ENCODE data around the gene DMRT3.

DMRT3 gene

DNA sequence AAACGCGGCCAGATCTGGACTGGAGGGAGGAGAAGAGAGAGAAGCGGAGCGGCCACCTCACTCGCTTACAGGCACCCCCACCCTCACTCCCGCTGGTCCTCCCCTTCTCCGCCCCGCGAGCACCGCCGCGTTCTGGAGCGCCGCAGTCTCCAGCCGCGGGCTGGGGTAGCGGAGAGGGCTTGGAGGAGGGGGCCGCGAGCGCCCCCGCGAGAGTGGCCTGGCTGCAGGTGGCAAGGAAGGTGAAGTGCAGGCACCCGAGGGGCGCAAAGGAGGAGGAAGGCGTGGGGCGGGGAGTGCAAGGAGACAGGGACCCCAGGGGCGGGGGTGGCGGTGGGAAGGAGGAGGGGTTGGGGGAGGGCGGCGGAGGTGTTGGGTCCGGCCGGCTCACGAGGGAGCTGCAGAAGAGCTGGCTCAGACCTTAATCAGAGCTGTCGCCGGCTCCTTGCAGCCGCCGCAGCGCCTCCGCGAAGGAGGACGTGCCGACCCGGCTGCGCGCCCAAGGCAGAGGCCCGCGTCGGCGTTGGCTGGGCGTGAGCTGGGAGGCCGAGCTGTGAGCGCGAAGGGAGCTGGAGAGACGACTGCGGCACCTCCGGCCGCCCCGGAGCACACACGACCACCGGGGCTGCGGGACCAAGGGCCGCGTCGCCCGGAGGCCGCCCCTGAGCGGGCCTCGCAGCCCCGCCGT lies at the start of gene DMRT3:
DMRT3 (plus strand) TSS at position 398 of the 685 bp plus-strand sequence. CDS start 347 bp downstream, outside the sequence.
- no peak for DNase-seq

- DNase-seq: no peak
Observed at GRCh38 chr9:926976-927375, 49.5 kb upstream of the DMRT3 start.

DNA sequence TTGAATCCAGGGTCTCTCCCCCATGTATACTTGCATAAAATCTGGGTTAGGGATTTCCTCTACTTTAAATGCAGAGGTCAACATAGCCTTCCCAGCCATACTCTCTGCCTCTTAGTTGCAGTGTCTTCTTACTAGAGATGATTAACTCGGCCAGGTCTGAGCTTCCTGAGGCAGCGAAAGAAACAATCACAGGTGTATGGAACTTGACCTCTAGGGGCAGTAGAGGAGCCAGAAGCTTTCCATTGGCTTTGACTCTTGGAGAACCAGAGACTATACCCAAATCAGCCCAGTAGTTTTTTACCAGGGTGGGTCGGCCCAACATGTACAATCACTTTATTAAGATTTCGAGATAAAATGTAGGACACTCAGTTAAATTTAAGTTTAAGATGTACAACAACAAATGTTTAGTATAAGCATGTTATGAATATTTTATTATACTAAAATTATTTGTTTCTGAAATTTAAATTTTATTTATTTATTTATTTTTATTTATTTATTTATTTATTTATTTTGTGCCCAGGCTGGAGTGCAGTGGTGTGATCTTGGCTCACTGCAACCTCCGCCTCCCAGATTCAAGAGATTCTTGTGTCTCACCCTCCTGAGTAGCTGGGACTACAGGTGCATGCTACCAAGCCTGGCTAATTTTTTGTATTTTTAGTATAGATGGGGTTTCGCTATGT lies 48.0 kb upstream of the DMRT3 start:
- DNase-seq: no peak

GRCh38 chr9:929719-930118 lies 46.7 kb upstream of the DMRT3 start:
- DNase-seq: no peak

GRCh38 chr9:933356-933755 lies 43.1 kb upstream of the DMRT3 start:
- no peak for DNase-seq

DNA sequence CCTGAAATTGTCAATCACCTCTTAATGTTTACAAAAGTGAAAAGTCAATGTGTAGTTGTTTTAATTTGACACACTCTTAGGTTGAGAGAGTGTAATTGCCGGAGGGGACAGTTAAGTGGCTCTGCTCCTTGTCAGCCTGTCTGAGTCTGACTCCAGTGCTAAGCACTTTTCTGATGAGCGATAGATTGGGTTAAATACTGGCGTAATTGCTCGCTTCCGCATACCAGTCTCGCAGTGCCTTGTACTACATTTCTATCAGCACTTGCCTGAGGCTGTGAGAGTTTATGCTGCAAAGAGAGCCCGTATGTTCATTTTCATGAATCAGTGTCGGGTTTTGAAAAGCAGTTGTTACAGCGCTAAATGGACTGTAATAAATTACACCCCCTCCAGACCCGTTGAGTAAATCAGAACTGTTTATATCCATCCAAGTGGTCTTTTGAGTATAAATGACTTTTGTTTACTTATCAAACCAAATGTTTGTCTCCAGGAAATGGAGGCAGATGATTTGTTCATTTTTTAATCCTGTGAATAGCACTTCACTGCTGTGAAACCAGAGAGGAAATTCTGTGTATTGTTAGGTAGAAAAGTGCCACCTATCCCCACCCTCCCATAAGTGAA lies 41.0 kb upstream of the DMRT3 start:
- no peak for DNase-seq

- DNase-seq: no peak
Observed at GRCh38 chr9:942805-943580, 33.5 kb upstream of the DMRT3 start.

GRCh38 chr9:947985-948384 lies 28.5 kb upstream of the DMRT3 start:
- no peak for DNase-seq

DNA sequence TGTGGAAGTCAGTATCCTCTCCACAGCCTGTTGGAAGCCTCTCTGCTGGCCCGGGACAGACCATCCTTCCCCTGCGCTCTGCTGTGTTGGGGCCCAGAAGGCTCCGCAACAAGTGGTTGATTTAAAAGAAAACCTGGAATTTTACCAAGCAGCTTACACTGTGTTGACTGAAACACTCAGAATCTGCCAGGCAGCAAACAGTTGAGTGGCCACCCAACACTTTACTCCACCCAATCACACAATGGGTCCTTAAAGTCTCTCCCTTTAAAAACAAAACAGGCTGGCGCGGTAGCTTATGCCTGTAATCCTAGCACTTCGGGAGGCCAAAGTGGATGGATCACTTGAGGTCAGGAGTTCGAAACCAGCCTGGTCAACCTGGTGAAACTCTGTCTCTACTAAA lies 28.0 kb upstream of the DMRT3 start:
- no peak for DNase-seq

- no peak for DNase-seq
Observed at GRCh38 chr9:950139-950538, 26.3 kb upstream of the DMRT3 start.

DNA sequence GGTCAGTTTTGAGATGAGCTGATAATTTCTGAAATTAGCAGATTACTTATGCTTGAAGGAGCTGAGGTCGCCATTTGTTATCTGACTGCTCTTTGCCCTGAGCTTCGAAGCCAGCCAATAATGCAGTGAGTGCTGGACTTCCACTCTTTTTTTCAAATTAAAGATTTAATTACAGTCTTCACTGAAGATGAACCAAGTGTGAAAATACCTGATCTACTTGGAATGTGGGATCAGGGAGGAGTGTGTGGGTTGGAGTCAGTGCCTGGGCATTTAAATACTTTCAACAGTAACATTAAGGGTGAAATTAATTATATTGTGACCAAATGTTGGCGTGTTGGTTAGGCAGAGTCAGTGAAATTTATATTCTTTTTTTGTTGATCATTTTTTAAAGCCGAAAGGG lies 23.9 kb upstream of the DMRT3 start:
- no peak for DNase-seq

DNA sequence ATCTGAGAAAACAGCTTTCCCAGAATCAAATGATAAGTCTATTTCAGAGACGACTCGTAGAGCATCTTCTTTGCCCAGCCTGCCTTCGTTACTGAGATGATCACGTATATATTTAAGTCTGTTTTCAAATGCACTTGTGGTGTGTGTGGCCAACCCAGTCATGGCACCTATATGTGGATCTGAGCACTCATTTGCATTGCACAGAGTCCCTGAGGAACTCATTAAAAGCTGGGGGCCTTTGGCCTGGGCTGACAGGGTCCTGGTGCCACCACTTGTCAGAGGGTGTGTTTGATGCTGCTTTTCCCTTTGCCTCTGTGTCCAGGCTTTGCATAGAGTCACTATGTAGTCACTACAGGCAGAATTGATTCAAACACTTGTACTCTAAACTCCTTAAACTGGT lies 17.4 kb upstream of the DMRT3 start:
- DNase-seq: no peak

DNA sequence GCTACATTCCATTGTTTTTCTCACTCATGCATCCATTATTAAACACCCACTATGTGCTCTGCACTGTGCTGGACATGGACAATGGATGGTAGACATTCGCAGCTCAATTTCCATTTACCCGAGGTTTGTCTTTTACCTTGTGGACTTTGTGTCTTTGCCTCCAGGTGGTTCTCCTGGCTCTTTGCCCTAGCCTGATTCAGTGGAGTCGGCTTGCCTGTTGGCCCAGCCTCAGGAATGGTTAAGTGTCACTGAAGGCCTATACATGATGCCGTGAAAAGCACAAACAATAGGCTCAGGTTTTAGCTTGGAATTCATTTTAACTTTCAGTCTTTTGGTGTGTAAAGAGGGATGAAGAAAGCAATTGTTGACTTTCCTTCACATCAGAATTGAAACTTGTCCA lies 16.5 kb upstream of the DMRT3 start:
- no peak for DNase-seq

DNA sequence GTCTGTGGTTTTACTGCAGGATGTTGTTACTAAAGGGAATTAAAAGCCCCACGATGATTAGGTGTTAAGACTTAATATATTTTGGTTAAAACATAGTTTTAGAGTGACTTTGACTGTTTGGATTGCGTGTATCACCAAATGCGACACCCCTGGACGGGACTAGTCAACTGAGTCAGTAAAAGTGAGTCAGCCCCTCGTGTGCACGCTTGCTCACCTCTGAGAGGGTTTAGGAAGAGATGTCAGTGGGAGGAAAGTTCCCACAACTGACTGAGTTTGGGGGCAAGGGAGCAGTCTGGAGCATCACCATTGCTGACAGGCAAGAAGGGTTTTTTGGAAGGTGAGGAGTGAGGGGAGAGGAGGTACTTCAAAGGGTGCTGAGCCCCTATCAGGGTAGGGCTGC lies 14.4 kb upstream of the DMRT3 start:
- no peak for DNase-seq

DNA sequence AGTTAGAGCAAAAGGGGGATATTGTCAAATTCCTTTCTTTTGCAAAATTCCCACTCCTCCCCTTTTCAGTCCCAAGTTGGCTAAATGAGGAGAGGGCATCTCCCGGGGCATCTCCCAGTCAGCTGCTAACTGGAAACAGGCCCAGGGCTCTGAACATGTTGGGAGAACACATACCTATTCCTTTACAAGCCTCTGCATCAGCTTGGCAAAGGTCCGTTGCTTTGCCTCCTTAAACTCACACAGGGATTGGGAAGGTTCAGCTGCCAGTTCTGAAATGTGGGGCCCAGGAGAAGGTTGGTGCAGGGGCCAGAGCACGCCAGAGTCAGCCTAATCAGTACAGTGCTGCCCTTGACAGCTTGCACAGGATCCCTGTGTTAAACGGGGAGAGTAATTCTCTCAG lies 11.0 kb upstream of the DMRT3 start:
- no peak for DNase-seq

DNA sequence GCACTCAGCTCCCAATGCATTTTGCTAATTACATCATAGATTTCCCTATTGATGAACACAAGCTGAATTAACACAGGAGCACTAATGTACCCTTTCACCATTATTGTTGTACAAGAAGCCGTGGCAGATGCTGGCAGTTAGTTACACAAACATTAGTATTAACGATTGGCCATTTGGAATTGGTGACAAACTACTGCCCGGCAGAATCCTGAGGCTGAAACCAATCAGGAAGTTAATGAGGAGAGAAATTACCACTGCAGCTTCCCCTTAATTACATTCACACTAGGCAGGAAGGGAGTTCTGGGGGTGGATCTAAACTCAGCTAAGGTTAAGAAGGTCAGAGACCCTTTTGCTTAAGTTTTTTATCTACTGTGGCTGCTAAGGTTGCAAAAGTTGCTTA lies 9.6 kb upstream of the DMRT3 start:
- no peak for DNase-seq

DNA sequence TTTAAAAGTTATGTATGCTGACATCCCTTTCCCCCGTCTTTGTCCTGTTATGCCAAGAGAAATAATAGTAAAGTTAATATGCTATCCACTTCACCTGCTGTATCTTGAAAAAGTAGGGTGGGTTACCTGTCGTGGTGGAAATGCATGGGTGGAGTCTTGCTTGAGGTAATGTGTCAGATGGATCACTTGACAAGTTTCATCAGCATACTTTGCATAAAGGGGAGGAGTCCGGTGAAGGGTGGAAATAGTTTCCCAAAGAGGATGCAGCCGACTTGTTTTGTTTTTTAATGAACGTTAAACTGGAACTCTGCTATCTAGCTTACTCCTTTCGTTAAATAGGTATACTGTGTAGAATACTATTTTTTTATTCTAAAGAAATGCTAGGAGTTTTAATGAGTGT lies 9.0 kb upstream of the DMRT3 start:
- DNase-seq: no peak

DNA sequence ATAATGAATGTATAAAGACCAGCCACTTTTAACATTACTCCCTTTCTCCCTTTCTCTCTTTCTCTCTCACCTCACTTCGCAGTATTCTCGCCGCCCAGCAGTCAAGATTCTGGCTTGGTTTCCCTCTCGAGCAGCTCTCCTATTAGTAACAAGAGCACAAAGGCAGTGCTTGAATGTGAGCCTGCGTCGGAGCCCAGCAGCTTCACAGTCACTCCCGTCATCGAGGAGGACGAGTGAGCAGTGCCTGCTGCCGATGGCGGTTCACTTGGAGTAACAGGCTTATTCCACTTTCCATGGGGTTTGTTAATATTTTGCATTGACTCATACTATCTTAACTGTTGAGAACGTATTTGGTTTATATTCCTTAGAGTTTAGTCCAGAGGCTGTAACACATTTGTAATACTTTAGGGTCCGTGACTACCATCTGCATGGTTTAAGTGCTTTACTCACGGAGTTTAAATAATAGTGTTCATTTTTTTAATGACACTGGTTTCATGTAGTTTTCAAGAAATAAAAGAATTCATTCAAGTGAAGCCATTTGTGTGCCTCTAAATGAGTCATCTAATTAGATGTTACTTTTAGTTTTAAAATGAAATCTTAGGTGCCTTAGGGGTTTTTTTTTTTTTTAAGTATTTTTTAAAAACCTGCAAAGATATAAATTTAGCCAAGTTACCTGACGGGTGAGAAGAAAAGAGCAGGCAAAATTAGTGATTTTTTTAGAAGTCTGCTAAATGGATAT lies 8.4 kb upstream of the DMRT3 start:
- DNase-seq: no peak

DNA sequence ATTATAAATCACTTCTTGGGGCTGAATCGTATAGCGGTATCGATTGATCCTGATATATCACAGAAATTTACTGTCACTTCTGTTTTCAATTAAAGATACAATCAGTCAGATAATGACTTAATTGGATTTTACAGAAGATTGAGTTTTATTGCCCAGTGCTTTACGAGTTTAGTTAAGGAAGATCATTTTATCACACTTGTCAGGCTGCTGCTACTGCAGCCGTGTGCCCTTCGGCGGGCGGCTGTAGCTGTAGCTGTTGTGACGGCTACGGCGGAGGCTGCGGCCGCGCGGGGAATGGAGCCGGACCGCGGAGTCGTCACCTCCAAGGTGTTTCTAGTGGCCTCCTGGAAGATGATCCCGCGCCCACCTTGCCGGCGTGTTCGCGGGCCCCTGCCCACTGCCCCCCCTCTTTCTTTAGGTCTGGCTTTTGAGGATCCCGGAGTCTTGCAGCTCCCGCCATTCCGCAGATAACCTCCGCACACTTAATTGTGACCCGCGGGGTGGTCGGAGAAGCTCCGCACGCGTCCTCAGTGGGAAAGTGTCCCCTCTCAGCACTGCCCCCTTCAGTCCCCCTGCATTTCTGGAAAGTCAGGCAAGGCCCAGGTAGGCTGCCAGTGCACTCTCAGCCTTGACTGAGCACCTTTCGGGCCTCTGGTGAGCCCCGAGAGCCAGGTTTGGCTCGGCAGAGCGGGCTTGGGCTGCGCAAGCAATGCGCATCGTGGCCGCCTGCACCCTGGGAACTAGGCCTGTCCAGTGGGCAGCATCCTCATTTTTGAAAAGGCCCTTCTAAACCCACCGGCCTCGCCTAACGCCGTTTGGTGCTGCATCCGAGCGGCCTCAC lies 6.9 kb upstream of the DMRT3 start:
- DNase-seq: no peak

GRCh38 chr9:970151-970996 lies 6.1 kb upstream of the DMRT3 start:
- DNase-seq: no peak

GRCh38 chr9:971901-972500 lies 4.5 kb upstream of the DMRT3 start:
- no peak for DNase-seq

All from CD4-positive, alpha-beta T cell treated with Interleukin-17A for 1 hour (primary cell).